GM12878 (cell line): Measurements from ENCODE around the gene PC. TPM values are rescaled to one million over a fixed set of nuclear protein-coding genes. Genes with fewer than 3 reads are reported as not detected.

Source experiments
- BMI1 ChIP-seq: fragments of 450-650 bp; IDR thresholded peaks from 2 replicates; pipeline ENCODE4 v1.6.1; 2016; ENCODE audit warnings: mild to moderate bottlenecking, moderate library complexity, borderline replicate concordance
- CREM ChIP-seq: IDR thresholded peaks from 2 replicates; pipeline ENCODE4 v1.6.1; 2014; ENCODE audit warnings: antibody characterized with exemption, low read depth
- EZH2 ChIP-seq: IDR thresholded peaks from 2 replicates; pipeline ENCODE4 v1.6.1; 2012; ENCODE audit warnings: low read depth, mild to moderate bottlenecking, control low read depth, inconsistent platforms, low read length, borderline replicate concordance; ENCODE audit not compliant: control insufficient read depth
- FOXM1 ChIP-seq: IDR thresholded peaks from 2 replicates; pipeline ENCODE4 v1.6.1; 2012; ENCODE audit warnings: low read depth, mild to moderate bottlenecking, inconsistent platforms, low read length, moderate library complexity
- MTA3 ChIP-seq: IDR thresholded peaks from 2 replicates; pipeline ENCODE4 v1.6.1; 2012; ENCODE audit warnings: low read length, inconsistent platforms, borderline replicate concordance
- NFYA ChIP-seq: IDR thresholded peaks from 2 replicates; pipeline ENCODE4 v1.6.1; 2011; ENCODE audit warnings: low read depth, mild to moderate bottlenecking, low read length, improper control_type of control experiment, borderline replicate concordance
- POLR2A ChIP-seq: IDR thresholded peaks from 2 replicates; pipeline ENCODE4 v1.6.1; 2011; ENCODE audit warnings: low read depth, mild to moderate bottlenecking, low read length
- RFX5 ChIP-seq: IDR thresholded peaks from 2 replicates; pipeline ENCODE4 v1.6.1; 2011; ENCODE audit warnings: low read depth, low read length, improper control_type of control experiment
- polyA plus RNA-seq, 11 experiments: library from polyadenylated mRNA; depleted of rRNA in 4 of 11; unstranded in 6 of 11; stranded (reverse) in 5 of 11; fragments of >200 nt; fragmentation: Nextera tagmentation in 4 of 11; fragmentation: Illumina TruSeq in 1 of 11; extraction: Ambion mirVana in 4 of 11; extraction: Trizol in 1 of 11; gene quantifications; 1 replicate in 1 of 11; 2 replicates in 10 of 11; pipeline versions ENCODE4 v1.2.1 to v1.2.3, GENCODE V29; 2011 to 2016; ENCODE audit warnings: inconsistent platforms in 2 of 11, missing spikeins in 2 of 11, low read depth in 1 of 11
- total RNA-seq, 4 experiments: library from RNA; depleted of rRNA in 3 of 4; stranded (reverse); fragments of >200 nt in 3 of 4; fragmentation: Illumina TruSeq in 1 of 4; extraction: Trizol in 1 of 4; gene quantifications; 2 replicates each; pipeline versions ENCODE4 v1.2.1 to v1.2.3, GENCODE V29; 2013 to 2021
- TF ChIP-seq, protein P1 (sequence below): fragments of 450-650 bp; formaldehyde crosslinking; IDR thresholded peaks from 2 replicates; pipeline ENCODE4 v1.5.0; 2022; ENCODE audit warnings: mild to moderate bottlenecking, missing genetic modification characterization
- TF ChIP-seq, protein P2 (sequence below): IDR thresholded peaks from 2 replicates; pipeline ENCODE4 v1.6.1; 2012; ENCODE audit warnings: mild to moderate bottlenecking, low read depth, low read length
- TF ChIP-seq, protein P3 (sequence below): IDR thresholded peaks from 2 replicates; pipeline ENCODE4 v1.6.1; 2011; ENCODE audit warnings: borderline replicate concordance, low read depth, mild to moderate bottlenecking, moderate library complexity, mixed read lengths, low read length; ENCODE audit not compliant: insufficient read depth; ENCODE audit errors: extremely low read length
- TF ChIP-seq, protein P4 (sequence below): fragments of 450-650 bp; IDR thresholded peaks from 2 replicates; pipeline ENCODE4 v1.6.1; 2017; ENCODE audit warnings: low read depth, mild to moderate bottlenecking, moderate library complexity

Gene PC
- total and polyA plus RNA-seq, 10 of the 15 experiments (the other 5 are each of a cell fraction or from before 2014, with no cell fraction given) = 0.22 to 10.3 (median 4.5) TPM

DNA sequence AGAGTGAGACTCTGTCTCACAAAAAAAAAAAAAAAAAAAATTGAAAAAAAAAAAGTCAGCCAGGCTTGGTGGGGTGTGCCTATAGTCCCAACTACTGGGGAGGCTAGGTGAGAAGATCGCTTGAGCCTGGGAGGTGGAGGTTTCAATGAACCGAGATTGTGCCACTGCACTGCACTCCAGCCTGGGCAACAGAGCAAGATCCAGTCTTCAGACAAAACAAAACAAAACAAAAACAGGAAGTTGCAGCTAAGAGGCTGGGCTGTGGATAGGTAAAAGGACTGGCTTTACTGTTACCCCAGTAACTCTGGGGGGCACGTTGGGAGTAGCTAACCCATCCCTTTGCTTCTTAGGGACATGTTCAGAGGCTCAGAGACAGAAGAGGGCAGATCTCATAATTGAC lies 6.3 kb upstream of the PC start (continued):
- TF ChIP-seq, protein P1, sequence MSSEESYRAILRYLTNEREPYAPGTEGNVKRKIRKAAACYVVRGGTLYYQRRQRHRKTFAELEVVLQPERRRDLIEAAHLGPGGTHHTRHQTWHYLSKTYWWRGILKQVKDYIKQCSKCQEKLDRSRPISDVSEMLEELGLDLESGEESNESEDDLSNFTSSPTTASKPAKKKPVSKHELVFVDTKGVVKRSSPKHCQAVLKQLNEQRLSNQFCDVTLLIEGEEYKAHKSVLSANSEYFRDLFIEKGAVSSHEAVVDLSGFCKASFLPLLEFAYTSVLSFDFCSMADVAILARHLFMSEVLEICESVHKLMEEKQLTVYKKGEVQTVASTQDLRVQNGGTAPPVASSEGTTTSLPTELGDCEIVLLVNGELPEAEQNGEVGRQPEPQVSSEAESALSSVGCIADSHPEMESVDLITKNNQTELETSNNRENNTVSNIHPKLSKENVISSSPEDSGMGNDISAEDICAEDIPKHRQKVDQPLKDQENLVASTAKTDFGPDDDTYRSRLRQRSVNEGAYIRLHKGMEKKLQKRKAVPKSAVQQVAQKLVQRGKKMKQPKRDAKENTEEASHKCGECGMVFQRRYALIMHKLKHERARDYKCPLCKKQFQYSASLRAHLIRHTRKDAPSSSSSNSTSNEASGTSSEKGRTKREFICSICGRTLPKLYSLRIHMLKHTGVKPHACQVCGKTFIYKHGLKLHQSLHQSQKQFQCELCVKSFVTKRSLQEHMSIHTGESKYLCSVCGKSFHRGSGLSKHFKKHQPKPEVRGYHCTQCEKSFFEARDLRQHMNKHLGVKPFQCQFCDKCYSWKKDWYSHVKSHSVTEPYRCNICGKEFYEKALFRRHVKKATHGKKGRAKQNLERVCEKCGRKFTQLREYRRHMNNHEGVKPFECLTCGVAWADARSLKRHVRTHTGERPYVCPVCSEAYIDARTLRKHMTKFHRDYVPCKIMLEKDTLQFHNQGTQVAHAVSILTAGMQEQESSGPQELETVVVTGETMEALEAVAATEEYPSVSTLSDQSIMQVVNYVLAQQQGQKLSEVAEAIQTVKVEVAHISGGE (CRISPR knock-in tag) = no peak
- TF ChIP-seq FOXM1 (no peak), MTA3 (no peak), POLR2A (no peak), BMI1 (no peak), CREM (no peak), NFYA (no peak), EZH2 (no peak), RFX5 (no peak)
- TF ChIP-seq, protein P2, sequence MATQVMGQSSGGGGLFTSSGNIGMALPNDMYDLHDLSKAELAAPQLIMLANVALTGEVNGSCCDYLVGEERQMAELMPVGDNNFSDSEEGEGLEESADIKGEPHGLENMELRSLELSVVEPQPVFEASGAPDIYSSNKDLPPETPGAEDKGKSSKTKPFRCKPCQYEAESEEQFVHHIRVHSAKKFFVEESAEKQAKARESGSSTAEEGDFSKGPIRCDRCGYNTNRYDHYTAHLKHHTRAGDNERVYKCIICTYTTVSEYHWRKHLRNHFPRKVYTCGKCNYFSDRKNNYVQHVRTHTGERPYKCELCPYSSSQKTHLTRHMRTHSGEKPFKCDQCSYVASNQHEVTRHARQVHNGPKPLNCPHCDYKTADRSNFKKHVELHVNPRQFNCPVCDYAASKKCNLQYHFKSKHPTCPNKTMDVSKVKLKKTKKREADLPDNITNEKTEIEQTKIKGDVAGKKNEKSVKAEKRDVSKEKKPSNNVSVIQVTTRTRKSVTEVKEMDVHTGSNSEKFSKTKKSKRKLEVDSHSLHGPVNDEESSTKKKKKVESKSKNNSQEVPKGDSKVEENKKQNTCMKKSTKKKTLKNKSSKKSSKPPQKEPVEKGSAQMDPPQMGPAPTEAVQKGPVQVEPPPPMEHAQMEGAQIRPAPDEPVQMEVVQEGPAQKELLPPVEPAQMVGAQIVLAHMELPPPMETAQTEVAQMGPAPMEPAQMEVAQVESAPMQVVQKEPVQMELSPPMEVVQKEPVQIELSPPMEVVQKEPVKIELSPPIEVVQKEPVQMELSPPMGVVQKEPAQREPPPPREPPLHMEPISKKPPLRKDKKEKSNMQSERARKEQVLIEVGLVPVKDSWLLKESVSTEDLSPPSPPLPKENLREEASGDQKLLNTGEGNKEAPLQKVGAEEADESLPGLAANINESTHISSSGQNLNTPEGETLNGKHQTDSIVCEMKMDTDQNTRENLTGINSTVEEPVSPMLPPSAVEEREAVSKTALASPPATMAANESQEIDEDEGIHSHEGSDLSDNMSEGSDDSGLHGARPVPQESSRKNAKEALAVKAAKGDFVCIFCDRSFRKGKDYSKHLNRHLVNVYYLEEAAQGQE = no peak
- TF ChIP-seq, protein P3, sequence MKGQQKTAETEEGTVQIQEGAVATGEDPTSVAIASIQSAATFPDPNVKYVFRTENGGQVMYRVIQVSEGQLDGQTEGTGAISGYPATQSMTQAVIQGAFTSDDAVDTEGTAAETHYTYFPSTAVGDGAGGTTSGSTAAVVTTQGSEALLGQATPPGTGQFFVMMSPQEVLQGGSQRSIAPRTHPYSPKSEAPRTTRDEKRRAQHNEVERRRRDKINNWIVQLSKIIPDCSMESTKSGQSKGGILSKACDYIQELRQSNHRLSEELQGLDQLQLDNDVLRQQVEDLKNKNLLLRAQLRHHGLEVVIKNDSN = no peak
- TF ChIP-seq, protein P4, sequence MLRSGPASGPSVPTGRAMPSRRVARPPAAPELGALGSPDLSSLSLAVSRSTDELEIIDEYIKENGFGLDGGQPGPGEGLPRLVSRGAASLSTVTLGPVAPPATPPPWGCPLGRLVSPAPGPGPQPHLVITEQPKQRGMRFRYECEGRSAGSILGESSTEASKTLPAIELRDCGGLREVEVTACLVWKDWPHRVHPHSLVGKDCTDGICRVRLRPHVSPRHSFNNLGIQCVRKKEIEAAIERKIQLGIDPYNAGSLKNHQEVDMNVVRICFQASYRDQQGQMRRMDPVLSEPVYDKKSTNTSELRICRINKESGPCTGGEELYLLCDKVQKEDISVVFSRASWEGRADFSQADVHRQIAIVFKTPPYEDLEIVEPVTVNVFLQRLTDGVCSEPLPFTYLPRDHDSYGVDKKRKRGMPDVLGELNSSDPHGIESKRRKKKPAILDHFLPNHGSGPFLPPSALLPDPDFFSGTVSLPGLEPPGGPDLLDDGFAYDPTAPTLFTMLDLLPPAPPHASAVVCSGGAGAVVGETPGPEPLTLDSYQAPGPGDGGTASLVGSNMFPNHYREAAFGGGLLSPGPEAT = no peak
- TF ChIP-seq, all 136 proteins: peak for 0
